Central memory CD8-positive, alpha-beta T cell (primary cell): ENCODE measurements around the gene SCP2D1.

ENCODE experiments used
- ATAC-seq: fragments of 150-1000 bp; cut with Tn5 transposase; replicated peaks from 2 replicates; pipeline ENCODE4 v1.10.0; 2022; ENCODE audit warnings: mild to moderate bottlenecking, moderate FRiP score, moderate number of reproducible peaks; ENCODE audit not compliant: poor library complexity, severe bottlenecking; ENCODE audit errors: extremely low read depth
- DNase-seq, 2 donors: peaks; one replicate each; pipeline ENCODE4 v3.0.0; 2021; ENCODE audit warnings: low spot score in 2 of 2
- H3K27ac Mint-ChIP-seq: one replicate; pipeline ENCODE4 v1.8.0; 2022; ENCODE audit warnings: low read depth, mild to moderate bottlenecking, moderate library complexity, mixed read lengths
- H3K27me3 Mint-ChIP-seq: one replicate; pipeline ENCODE4 v1.8.0; 2022; ENCODE audit warnings: mixed read lengths
- H3K36me3 Mint-ChIP-seq: one replicate; pipeline ENCODE4 v1.8.0; 2022; ENCODE audit warnings: mild to moderate bottlenecking, moderate library complexity, mixed read lengths; ENCODE audit not compliant: insufficient read depth
- H3K4me1 Mint-ChIP-seq: one replicate; pipeline ENCODE4 v1.8.0; 2022; ENCODE audit warnings: mixed read lengths
- H3K4me3 Mint-ChIP-seq: one replicate; pipeline ENCODE4 v1.8.0; 2022; ENCODE audit warnings: mild to moderate bottlenecking, moderate library complexity, mixed read lengths
- H3K9me3 Mint-ChIP-seq: one replicate; pipeline ENCODE4 v1.8.0; 2022; ENCODE audit warnings: mixed read lengths

Gene SCP2D1

GRCh38 chr20:18831830-18832499, 18.4 kb downstream of the SCP2D1 start:
- no peak overlapping the region for H3K4me3 Mint-ChIP-seq
- peaks cover 21% of the 10 kb centered on the region for H3K27me3 Mint-ChIP-seq
- DNase-seq = no peak
- no peak for ATAC-seq
- H3K36me3 Mint-ChIP-seq = no peaks in the 10 kb centered on the region
- no peaks in the 10 kb centered on the region for H3K9me3 Mint-ChIP-seq
- no peak overlapping the region for H3K27ac Mint-ChIP-seq
- H3K4me1 Mint-ChIP-seq = no peaks in the 10 kb centered on the region

GRCh38 chr20:18832546-18833200, 19.1 kb downstream of the SCP2D1 start:
- ATAC-seq (no peak), DNase-seq (no peak)
- Mint-ChIP-seq H3K4me1 (no peaks in the 10 kb centered on the region), H3K9me3 (no peaks in the 10 kb centered on the region), H3K4me3 (no peak overlapping the region), H3K36me3 (no peaks in the 10 kb centered on the region), H3K27me3 (peaks cover 21% of the 10 kb centered on the region), H3K27ac (no peak overlapping the region)

- H3K4me1 Mint-ChIP-seq = no peaks in the 10 kb centered on the region
- peaks cover 21% of the 10 kb centered on the region for H3K27me3 Mint-ChIP-seq
- no peak overlapping the region for H3K4me3 Mint-ChIP-seq
- DNase-seq (no peak), ATAC-seq (no peak)
- no peaks in the 10 kb centered on the region for H3K36me3 Mint-ChIP-seq
- H3K27ac Mint-ChIP-seq = no peak overlapping the region
- no peaks in the 10 kb centered on the region for H3K9me3 Mint-ChIP-seq
Measured at GRCh38 chr20:18835466-18836256, 22.1 kb downstream of the SCP2D1 start.

GRCh38 chr20:18837718-18838117, 24.1 kb downstream of the SCP2D1 start:
- ATAC-seq = no peak
- Mint-ChIP-seq H3K9me3 (no peaks in the 10 kb centered on the region), H3K36me3 (no peaks in the 10 kb centered on the region), H3K4me3 (no peak overlapping the region), H3K4me1 (no peaks in the 10 kb centered on the region), H3K27me3 (peaks cover 28% of the 10 kb centered on the region), H3K27ac (no peak overlapping the region)
- DNase-seq = no peak

GRCh38 chr20:18839507-18840247, 26.1 kb downstream of the SCP2D1 start:
- ATAC-seq = no peak
- H3K36me3 Mint-ChIP-seq = no peaks in the 10 kb centered on the region
- H3K27ac Mint-ChIP-seq = no peak overlapping the region

GRCh38 chr20:18840248-18840645, 26.7 kb downstream of the SCP2D1 start:
- Mint-ChIP-seq H3K4me1 (no peaks in the 10 kb centered on the region), H3K36me3 (no peaks in the 10 kb centered on the region), H3K4me3 (no peak overlapping the region), H3K27me3 (peaks cover 36% of the 10 kb centered on the region), H3K27ac (no peak overlapping the region), H3K9me3 (no peaks in the 10 kb centered on the region)
- ATAC-seq (no peak), DNase-seq (no peak)

More at GRCh38 chr20:18839507-18840247, 26.1 kb downstream of the SCP2D1 start:
- Mint-ChIP-seq H3K27me3 (peaks cover 36% of the 10 kb centered on the region), H3K4me1 (no peaks in the 10 kb centered on the region), H3K4me3 (no peak overlapping the region), H3K9me3 (no peaks in the 10 kb centered on the region)
- no peak for DNase-seq

- H3K9me3 Mint-ChIP-seq = no peaks in the 10 kb centered on the region
- H3K27ac Mint-ChIP-seq = no peak overlapping the region
- H3K4me3 Mint-ChIP-seq = no peak overlapping the region
- no peaks in the 10 kb centered on the region for H3K4me1 Mint-ChIP-seq
- no peak for DNase-seq
- no peaks in the 10 kb centered on the region for H3K36me3 Mint-ChIP-seq
- H3K27me3 Mint-ChIP-seq = peaks cover 45% of the 10 kb centered on the region
- no peak for ATAC-seq
Measured at GRCh38 chr20:18845017-18845416, 31.4 kb downstream of the SCP2D1 start.

- Mint-ChIP-seq H3K27ac (no peak overlapping the region), H3K36me3 (no peaks in the 10 kb centered on the region), H3K27me3 (peaks cover 29% of the 10 kb centered on the region), H3K9me3 (no peaks in the 10 kb centered on the region), H3K4me1 (no peaks in the 10 kb centered on the region), H3K4me3 (no peak overlapping the region)
- DNase-seq (no peak), ATAC-seq (no peak)
Measured at GRCh38 chr20:18847226-18847755, 33.7 kb downstream of the SCP2D1 start.

GRCh38 chr20:18849131-18849530, 35.5 kb downstream of the SCP2D1 start:
- ATAC-seq = no peak
- Mint-ChIP-seq H3K4me3 (no peak overlapping the region), H3K27me3 (peaks cover 20% of the 10 kb centered on the region), H3K27ac (no peak overlapping the region), H3K36me3 (no peaks in the 10 kb centered on the region), H3K4me1 (no peaks in the 10 kb centered on the region), H3K9me3 (no peaks in the 10 kb centered on the region)
- DNase-seq = no peak

GRCh38 chr20:18851629-18852028, 38.0 kb downstream of the SCP2D1 start:
- Mint-ChIP-seq H3K4me3 (no peak overlapping the region), H3K27me3 (peaks cover 33% of the 10 kb centered on the region), H3K9me3 (no peaks in the 10 kb centered on the region), H3K36me3 (no peaks in the 10 kb centered on the region), H3K27ac (no peak overlapping the region), H3K4me1 (no peaks in the 10 kb centered on the region)
- no peak for DNase-seq
- ATAC-seq = no peak

GRCh38 chr20:18852318-18852717, 38.7 kb downstream of the SCP2D1 start:
- Mint-ChIP-seq H3K27me3 (peaks cover 33% of the 10 kb centered on the region), H3K36me3 (no peaks in the 10 kb centered on the region), H3K4me1 (no peaks in the 10 kb centered on the region), H3K27ac (no peak overlapping the region), H3K9me3 (no peaks in the 10 kb centered on the region), H3K4me3 (no peak overlapping the region)
- DNase-seq = no peak
- no peak for ATAC-seq

- ATAC-seq (no peak), DNase-seq (no peak)
- no peak overlapping the region for H3K27ac Mint-ChIP-seq
- no peak overlapping the region for H3K4me3 Mint-ChIP-seq
- no peaks in the 10 kb centered on the region for H3K4me1 Mint-ChIP-seq
- H3K27me3 Mint-ChIP-seq = peaks cover 33% of the 10 kb centered on the region
- H3K36me3 Mint-ChIP-seq = no peaks in the 10 kb centered on the region
- H3K9me3 Mint-ChIP-seq = no peaks in the 10 kb centered on the region
Measured at GRCh38 chr20:18853216-18853615, 39.6 kb downstream of the SCP2D1 start.
